CD4-positive, alpha-beta T cell treated with Interleukin-6 for 4 hours (primary cell): ENCODE data around the gene MX2.

ENCODE experiments used
- DNase-seq: peaks from one replicate; pipeline ENCODE4 v3.0.0-alpha.2; 2020; ENCODE audit warnings: mixed read lengths

Gene MX2

DNA sequence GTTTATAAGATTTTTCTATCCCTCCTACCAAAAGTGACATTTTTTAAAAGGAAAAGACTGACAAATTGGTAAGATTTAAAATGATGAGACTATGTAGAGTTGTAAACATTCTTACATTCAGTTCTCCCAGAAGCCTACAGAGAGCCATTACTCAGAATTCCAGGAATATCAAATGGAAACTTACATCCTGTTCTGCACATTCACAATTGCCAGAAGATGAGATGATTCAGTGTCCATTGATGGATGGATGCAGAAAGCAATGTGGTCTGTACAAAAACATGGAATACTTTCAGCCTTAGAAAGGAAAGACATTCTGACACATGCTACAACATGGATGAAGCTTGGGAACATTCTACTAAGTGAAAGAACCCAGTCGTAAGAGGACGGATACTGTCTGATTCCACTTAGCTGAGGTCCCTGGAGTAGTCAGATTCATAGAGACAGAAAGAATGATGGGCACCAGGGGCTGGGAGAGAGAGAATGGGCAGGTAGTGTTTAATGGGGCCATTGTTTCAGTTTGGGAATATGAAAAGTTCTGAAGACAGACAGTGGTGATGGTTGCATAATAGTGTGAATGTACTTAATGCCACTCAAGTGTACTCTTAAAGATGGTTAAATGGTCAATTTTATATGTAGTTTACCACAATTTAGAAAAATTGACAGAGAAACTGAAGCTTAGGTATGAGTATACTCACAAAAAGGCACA is 80.8 kb downstream of the MX2 start:
- no peak for DNase-seq

DNA sequence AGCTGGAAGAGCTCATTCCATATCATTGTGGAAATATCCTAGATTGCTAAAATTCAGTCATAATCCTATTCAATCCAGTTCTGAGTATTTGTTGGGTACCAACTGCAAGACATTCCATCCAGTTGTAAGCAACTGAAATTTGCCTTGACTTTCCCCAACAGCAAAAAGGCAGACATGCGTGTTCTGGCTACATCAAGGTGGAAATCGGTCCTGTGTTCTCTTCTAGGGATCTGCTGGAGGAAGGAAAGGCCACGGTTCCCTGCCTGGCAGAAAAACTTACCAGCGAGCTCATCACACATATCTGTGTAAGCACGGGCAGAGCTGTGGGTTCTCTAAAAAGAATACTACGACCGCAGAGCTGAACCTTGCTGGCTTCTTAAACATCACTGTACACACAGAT is 81.7 kb downstream of the MX2 start:
- no peak for DNase-seq

DNA sequence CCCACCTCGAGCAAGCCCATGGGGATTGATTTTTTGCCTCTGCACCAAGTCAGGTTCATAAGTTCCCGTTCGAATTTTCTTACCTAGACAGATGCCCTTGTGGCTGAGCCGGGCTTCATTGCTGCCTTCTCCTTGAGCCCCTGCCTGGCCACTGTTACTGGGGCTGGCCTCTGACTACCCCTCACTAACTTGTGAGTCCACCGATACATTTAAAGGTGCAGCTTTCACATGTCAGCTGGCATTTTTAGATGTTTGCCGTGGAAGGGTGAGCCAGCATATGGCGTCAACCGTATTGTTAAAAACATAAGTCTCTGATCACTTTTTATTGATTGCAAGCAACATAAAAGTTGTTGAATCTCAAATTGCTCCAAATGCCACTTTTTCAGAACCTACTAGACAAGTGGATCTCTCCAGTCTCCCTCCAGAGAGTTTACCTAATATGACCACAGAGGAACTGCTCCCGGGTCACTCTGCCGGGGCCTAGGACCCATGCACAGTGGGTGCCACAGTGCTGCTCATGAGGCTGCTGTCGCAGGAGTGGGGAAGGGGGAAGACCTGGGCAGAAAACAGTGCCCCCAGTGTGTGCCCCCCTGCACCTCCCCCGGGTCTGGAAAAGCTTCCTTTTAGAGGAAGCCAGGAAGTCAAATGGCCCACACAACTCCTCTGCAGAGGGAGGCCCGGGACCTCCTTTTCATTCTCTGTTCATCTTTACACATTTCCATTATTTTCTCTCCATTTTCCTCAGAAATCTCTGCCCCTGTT is 83.1 kb downstream of the MX2 start:
- DNase-seq = no peak

DNA sequence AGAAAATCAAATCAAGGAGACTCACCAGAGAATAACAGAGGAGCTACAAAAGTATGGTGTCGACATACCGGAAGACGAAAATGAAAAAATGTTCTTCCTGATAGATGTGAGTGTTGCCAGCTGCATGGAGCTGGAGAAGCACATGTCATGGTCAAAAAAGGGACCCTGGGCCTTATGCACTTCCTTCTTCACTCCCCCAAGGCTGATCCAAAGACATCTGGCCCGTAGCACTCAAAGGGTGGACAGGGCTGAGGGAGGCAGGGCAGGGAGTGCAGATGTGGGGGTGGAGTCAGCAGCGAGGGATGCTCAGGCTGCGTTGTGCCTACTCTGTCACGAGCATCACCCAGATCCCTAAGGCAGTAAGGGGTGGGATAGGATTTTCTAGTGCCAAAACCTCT is 83.6 kb downstream of the MX2 start:
- no peak for DNase-seq

DNA sequence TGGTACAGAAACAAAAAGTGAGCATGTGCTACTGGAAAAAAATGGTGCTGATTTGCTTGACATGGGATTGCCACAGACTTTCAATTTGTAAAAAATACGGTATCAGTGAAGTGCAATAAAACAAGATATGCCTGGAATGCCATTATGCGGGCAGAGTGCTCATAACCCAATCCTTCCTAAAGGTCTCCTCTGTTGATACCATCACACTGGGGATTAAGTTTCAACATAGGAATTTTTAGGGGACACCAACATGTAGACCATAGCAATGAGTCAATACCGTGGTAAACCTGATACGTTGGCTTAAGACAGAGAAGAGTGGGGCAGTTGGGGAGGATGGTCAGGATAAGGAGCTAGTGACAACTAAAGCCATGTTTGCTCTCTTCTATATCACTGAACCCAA is 84.8 kb downstream of the MX2 start:
- no peak for DNase-seq

DNA sequence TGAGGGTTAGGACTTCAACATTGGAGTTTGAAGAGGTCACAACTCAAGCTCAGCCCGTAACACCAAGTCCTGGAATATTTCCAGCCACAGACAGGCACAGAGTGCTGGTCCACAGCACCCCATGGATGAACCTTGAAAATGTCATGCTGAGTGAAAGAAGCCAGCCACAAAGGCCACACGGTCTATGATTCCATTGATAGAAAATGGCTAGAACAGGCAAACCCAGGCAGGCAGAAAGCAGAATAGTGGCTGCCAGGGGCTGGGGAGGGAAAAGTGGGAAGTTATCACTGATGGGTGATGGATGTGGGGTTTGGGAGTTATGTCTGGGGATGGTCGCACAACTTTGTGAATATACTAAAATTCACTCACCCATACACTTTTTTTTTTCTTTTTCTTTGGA is 85.5 kb downstream of the MX2 start:
- DNase-seq = no peak

DNA sequence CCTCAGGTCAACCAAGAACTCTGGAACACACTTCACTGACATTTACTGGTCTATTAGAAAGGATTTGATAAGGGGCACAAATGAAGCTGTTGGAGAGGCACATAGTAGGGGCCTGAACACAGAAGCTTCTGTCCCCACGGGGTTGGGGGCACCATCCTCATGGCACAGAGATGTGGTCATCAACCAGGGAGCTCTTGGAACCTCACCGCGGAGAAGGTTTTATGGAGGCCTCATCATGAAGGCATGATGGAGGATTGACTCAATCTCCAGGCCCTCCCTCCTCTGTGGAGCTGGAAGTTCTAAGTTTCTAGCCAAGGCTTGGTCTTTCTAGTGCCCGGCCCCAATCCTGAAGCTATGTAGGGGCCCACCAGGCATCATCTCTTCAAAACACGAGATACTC is 87.8 kb downstream of the MX2 start:
- no peak for DNase-seq

DNA sequence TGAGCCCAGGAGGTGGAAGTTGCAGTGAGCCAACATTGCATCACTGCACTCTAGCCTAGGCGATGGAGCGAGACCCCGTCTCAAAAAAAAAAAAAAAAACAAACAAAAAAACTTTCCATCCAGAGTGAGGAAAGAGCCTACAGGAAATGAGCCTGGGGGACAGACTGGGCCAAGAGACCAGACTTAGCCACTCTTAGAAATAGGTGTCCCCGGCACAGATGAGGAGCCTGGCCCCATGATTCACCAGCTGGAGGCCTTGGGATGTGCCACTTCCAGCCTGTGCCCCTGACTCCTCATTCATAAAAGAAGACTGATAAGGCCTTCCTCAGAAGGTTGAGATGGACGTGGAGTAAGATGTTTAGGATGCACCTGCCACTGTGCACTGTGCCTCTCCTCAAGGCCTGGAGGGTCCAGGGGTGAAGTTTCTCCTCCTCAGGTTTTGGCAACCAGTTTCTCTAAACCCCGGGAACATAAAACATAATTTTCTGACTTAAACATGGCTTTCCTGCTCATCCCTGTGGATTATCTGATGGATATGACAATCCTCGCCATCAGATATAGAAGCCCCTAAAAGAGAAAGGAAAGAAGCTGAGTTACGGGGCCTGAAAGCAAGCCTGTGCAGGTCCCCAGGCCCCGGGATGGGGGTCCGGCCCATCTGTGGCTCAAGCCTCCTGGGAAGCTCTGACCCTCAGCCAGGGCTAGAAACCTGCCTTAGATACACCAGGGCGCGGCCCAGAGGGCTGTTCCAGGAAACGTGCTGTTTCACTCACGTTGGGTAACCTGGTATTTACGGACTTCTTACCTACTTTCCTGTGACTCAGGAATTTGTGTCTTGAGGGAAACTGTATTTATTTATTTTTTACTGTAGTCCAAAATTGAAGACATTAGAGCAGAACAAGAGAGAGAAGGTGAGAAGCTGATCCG is 90.2 kb downstream of the MX2 start:
- no peak for DNase-seq

DNA sequence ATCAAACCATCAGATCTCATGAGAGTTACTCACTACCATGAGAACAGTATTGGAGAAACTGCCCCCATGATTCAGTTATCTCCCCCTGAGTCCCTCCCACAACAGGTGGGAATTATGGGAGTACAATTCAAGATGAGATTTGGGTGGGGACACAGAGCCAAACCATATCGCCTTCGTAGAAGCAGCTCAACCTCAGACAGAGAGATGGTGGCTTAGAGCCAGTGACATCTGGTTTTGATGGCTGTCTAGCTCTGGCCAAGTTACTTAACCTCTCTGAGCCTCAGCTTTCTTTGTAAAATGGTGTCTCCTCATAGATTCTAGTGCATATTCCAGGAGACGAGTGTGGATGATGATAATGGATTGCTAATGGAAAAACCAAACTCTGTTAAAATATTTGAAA is 91.4 kb downstream of the MX2 start:
- DNase-seq = no peak

DNA sequence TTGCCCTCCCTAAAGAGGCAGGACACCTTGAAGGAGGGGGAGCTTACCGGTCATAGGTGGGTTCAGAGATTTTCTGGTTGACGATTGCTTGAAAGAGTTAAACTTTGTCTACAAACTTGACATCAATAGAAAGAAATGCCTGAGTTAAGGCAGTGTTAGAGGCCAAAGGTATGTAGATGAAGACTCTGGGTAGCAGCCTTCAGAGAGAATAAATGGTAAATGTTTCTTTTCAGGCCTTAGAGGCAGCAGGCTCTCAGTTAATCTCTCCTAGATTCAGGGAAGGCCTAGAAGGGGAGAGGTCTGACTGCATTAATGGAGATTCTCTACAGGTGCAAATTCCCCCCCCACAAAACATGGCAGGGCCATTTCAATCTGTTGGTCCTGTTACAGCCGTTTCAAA is 91.9 kb downstream of the MX2 start:
- no peak for DNase-seq

DNA sequence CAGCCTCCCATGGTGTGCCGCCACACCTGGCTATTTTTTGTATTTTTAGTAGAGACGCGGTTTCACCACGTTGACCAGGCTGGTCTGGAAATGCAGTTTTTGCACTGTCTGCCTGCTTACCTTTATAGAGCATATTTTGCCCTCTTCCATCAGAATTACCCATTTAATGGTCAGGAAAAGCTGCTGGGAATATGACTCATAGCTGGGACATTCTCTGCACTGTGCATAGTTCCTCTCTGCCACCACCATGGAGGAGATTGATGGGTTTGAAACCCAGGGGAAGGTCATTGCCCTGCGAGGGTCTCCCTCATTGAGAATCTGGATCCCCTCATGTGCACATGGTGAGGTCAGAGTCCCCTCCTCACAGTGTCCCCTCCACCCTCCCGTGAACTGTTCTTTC is 96.3 kb downstream of the MX2 start:
- DNase-seq = no peak

DNA sequence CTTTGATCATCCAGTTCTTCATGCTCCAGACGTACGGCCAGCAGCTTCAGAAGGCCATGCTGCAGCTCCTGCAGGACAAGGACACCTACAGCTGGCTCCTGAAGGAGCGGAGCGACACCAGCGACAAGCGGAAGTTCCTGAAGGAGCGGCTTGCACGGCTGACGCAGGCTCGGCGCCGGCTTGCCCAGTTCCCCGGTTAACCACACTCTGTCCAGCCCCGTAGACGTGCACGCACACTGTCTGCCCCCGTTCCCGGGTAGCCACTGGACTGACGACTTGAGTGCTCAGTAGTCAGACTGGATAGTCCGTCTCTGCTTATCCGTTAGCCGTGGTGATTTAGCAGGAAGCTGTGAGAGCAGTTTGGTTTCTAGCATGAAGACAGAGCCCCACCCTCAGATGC is 96.7 kb downstream of the MX2 start:
- DNase-seq = no peak
